HG03103 (cell line): ENCODE data around the gene IL5.
"Not testable (repeated sequence)": the region's sequence is repeated elsewhere in the genome, so short reads cannot be mapped to it uniquely, and the experiment has no call there.

ENCODE experiments used
- ATAC-seq: cut with Tn5 transposase; IDR thresholded peaks from one replicate; pipeline ENCODE4 v1.9.1; 2021; ENCODE audit warnings: low read depth; ENCODE audit not compliant: unreplicated experiment

Gene IL5

GRCh38 chr5:132543472-132544201, at the start of gene IL5:
IL5 (minus strand) TSS chr5:132543522; CDS start chr5:132543478, 44 bp downstream.
- no peak for ATAC-seq

GRCh38 chr5:132592521-132592920, 49.2 kb upstream of the IL5 start:
- ATAC-seq = no peak

GRCh38 chr5:132591145-132591544, 47.8 kb upstream of the IL5 start:
- no peak for ATAC-seq

GRCh38 chr5:132589467-132589866, 46.1 kb upstream of the IL5 start:
- ATAC-seq = no peak

GRCh38 chr5:132586063-132586462, 42.7 kb upstream of the IL5 start:
- ATAC-seq = no peak

GRCh38 chr5:132584560-132584959, 41.2 kb upstream of the IL5 start:
- ATAC-seq = not testable (repeated sequence)

- no peak for ATAC-seq
These were observed 32.8 kb upstream of the IL5 start for GRCh38 chr5:132576123-132576522.

- no peak for ATAC-seq
These were observed 23.3 kb upstream of the IL5 start for GRCh38 chr5:132566657-132567056.

- not testable (repeated sequence) for ATAC-seq
These were observed 21.2 kb upstream of the IL5 start for GRCh38 chr5:132564555-132564954.

GRCh38 chr5:132561601-132562000, 18.3 kb upstream of the IL5 start:
- no peak for ATAC-seq

GRCh38 chr5:132559383-132560060, 16.2 kb upstream of the IL5 start:
- ATAC-seq = no peak

GRCh38 chr5:132557478-132558172, 14.3 kb upstream of the IL5 start:
- ATAC-seq = peak; percentile 30

GRCh38 chr5:132556763-132557477, 13.6 kb upstream of the IL5 start, which contains the start of gene RAD50:
RAD50 (plus strand) TSS chr5:132556977; CDS start chr5:132557325, 348 bp downstream.
- peak; percentile 96 for ATAC-seq

GRCh38 chr5:132556153-132556762, 12.9 kb upstream of the IL5 start:
- no peak for ATAC-seq

- ATAC-seq = no peak
These were observed 6.3 kb upstream of the IL5 start for GRCh38 chr5:132549576-132549975.

- not testable (repeated sequence) for ATAC-seq
These were observed 5.5 kb upstream of the IL5 start for GRCh38 chr5:132548834-132549233.

GRCh38 chr5:132547269-132547668, 3.9 kb upstream of the IL5 start:
- ATAC-seq = no peak

GRCh38 chr5:132546108-132546507, 2.8 kb upstream of the IL5 start:
- ATAC-seq = no peak

- no peak for ATAC-seq
These were observed 2.6 kb downstream of the IL5 start for GRCh38 chr5:132540764-132541163.

GRCh38 chr5:132540149-132540548, 3.2 kb downstream of the IL5 start:
- ATAC-seq = no peak
